ENCODE data around the gene LPXN.
"Not testable (repeated sequence)": the region's sequence is repeated elsewhere in the genome, so short reads cannot be mapped to it uniquely, and the experiment has no call there.

Gene LPXN

DNA sequence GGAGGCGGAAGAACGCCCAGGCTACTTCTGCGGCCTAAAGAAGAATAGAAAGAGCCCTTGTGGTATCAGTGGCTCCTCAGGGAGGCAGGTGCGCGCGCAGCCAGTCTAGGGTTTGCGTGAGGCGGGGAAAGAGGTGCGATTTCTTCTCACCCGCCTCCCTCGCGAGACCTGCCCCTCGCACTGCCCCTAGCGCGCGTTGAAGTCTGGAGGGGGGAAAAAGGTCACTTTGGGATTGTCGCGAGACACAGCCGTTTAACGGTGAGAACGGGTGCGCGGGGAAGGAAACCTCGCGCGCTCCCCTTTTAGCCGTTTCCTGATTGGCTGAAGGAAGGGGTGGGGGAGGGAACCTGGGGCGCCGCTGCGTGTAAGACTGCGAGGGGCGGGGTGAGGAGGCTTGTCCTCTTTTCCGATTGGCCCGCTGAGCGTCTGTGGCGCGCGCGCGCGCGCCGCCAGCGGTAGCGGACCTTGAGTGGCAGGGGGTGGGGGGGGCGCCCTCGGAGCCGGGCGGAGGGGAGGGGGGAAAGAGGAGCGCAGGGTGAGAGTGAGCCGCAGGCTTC, 3.1 kb upstream of the LPXN start, which contains the start of gene ZFP91:
Gene ZFP91, plus strand, starts transcription at position 429 of the 557 bp plus-strand sequence. CDS start 219 bp downstream, outside the sequence.
- peak; percentile 97 for DNase-seq

DNA sequence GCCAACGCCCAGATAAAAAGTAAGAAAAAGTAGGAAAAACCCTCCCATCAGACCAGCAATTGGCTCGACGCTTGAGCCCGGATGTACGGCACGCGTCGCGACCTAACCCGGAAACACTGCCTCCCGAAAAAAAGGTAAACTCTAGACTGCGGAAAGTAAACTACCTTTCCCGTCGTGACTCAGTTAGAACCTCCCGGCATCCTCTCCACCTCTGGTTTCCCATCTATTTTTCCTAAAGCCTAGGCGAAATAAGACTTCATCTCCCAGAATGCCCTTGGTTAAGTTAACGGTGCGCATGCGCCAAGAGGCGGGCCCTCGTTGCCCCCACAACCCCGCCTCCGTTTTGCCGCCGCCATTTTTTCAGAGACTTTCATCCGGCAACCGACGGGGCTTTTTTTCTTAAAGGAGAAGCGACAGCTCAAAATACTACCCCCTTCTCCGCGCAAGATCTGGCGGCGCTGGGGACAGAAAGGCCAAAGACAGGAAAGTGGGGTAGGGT, 2.5 kb upstream of the LPXN start:
- DNase-seq, result peak; percentile 90

DNA sequence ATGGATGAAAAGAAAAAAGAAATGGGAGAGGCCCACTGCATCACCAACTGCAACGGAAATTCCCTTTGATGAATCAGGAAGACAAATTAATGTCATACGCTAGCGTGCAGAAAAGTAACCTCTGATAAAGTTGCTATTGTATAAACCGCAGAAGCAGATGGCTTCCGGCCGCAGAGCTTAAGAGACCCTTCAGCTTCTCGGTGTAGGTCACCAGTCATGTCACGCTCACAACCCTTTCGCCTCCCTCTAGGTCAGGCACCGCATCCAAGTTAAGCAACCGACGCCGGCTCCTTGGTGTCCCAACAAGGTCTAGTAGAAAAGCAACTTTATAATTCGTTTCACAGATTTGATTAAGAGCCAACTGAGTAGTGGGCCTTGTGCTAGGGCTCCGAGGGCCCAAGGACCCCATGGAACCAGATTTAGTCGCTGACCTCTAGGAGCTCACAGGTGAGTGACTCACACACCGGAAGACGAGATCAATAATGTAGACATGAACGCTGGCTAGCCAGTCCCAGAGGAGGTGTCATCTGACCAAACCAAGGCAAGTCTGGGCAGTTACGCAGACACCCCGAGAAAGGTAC, 2.0 kb upstream of the LPXN start:
- peak; percentile 65 for DNase-seq

DNA sequence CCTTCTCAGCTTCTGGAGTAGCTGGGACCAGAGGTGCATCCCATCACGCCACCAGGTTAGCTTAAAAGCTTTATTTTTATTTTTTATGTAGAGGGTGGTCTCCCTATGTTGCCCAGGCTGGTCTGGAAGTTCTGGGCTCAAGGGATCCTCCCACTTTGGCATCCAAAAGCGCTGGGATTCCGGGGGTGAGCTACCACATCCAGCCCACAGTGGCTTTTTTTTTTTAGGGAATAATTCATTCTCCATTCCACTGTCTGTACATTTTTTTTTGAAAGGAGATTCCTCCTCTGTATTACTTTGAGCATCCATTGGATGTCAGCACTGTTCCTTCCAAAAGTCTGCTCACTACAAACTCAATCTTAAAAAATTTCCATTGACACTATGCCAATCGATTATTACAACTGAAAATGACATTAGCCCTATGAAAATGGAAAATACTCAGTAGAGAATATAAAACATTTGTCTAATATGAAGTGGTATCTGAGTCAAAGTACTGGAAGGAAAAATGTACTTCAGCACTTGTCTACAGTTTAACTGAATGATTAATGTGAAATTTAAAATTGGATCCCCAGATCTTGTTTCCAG, 1.3 kb upstream of the LPXN start:
- no peak for DNase-seq

DNA sequence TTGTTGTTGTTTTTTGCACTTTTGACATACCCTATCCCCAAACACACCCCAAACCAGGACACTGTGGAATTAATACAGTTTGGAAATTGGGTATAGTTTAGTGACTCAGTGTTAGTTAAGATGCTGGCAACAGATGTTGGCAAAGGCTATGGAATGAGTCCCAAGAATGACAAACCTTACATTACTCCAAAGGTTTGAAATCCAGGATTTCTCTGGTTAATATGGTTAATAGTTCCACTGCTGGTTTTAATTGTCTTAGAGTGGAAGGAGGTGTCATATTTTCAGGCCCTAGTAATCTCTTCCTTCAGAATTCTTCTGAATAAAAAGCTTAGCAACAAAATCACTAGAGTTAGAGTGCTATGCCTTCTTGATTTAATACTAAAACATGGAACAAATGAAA, 775 bp downstream of the LPXN start:
- no peak for DNase-seq

DNA sequence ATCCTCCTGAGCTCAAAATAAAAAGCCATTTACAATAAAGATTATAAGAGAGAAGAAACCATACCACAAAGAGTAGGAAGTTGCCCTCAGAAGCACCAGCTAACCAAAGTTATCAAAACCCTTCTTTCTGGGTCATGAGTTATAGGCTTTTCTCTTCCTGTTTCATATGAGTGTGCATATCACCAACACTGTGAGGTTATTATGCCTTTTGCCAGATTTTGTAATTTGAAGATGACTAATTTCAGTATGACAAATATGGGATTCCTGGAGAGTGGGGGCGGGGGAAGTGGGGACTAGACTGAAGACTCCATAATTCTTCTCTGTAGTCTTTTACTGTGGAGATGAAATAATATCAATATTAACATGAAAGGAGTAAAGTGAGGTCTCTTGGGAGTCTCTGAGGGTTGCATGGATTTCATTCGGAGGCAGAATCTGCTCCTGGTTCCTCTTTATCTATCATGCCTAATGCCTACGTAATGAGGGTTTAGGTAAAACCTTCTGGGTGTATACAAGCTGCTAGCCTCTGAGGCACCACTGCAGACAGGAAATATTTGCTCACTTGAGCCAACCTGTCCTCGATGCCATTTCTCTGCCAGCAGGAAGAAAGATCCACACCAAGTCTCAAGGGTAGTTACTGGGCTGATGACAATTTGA, 2.1 kb downstream of the LPXN start:
- DNase-seq, result peak; percentile 63

DNA sequence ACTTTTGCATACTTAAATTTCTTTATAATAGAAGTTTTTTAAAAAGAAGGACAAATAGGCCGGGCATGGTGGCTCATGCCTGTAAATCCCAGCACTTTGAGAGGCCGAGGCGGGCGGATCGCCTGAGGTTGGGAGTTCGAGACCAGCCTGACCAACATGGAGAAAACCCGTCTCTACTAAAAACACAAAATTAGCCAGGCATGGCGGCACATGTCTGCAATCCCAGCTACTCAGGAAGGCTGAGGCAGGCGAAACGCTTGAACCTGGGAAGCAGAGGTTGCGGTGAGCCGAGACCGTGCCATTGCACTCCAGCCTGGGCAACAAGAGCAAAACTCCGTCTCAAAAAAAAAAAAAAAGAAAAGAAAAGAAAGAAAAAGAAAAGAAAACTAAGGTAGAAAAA, 2.8 kb downstream of the LPXN start:
- not testable (repeated sequence) for DNase-seq

DNA sequence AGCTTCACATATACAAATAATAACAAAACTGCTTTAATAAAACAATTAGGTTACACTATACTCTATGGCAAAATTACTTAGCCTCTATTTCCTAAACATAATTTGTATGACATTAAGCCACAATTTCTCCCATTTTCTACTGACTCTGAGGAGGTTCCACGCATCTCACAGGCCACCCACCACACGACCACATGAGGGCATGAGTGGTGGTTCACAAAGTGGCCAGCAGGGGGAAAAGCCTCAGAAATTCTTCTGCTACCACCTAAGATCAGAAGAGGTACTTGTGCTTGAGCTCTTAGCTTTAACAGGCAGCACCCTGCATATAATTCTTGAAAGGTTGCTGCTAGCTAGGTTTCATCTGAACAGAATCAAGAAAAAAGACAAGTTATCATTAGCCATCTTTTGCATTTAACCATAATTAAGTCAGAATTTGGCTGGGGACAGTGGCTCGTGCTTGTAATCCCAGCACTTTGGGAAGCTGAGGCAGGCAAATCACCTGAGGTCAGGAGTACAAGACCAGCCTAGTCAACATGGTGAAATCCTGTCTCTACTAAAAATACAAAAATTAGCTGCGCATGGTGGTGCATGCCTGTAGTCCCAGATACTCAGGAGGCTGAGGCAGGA, 7.7 kb downstream of the LPXN start:
- DNase-seq, result peak; percentile 71

DNA sequence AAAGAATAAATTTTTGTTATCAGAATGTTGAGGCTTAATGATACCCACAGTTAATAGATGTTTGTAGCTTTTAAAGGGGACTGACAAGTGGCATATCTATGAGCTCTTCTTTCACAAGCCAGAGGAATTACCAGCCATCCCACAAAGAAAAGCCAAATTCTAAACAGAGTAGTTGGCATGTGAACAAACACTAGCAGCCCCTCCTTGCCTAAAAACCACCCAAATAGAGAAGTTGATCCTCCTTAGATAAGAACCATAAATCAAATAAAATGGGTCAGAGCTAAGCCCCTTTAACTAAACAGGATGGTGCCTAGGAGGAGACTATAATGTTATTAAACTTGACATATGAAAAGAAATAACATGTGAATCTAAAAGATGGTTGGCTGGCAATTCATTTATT, 11.4 kb downstream of the LPXN start:
- no peak for DNase-seq

DNA sequence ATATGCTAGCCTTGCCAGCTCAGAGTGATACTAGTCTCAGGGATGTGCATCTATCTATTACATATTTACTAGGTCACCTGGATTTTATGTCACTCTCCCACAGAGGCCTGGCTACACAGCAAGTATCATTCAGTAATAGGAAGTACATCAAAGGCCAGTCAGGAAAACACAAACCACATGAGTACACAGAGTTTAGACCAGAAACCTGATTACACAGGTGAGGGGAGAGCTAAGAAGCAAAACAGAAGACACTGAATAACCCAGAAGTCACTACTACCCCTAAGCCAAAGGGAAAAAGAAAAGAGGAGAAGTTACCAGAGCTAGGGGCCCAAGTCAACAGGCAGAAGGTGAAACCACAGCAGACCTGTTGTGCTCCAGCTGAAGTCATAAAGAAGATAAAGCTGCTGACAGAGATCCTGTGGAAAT, 13.3 kb downstream of the LPXN start:
- DNase-seq, result no peak

DNA sequence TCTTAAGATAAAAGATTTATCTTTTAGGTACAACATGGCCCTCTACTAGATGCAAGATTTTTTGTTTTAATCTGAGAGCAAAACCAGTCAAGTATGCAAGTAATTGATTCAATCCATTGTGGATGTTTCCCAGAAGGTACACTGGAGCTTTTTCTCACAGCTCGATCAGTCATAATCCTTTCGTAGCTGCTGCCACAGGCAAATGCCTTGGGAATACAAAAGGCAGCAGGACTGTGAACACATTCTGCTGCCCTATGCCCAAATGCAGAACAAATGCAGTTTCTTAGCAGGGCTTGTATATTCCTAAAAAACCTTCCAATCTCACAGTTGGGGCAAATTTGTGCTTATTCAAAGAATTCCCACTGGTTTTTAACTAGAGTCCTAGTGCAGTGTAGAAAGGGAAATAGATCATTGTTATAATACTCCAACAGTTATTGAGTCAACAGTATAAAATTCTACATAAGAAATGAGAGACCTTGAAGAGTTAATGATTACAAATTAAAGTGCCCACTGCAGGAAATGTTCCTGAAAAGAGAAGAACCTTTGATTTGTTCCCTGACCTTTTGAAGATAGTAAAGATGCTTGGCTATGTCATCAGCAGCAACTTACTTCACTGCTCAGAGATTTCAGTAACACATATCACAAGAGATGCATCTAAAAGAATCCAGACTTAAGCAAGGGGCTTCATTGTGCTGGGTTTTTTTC, 14.1 kb downstream of the LPXN start:
- no peak for DNase-seq

DNA sequence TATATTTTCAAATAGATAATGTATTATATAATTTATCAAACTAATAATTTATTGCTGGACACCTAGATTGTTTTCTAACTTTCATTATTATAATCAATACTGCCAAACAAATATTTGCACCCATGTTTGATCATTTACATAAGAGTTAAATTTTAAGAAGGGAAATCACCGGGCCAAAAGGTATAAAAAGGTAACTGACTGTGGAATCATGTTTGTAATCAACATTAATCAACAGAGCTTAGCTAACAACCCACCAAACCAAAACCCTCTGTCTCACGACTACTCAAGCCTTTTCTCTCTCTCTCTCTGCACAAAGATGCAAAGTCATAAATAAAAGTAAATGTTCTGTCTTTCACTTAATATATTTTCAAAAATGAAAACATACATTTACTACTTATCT, 14.8 kb downstream of the LPXN start:
- no peak for DNase-seq

DNA sequence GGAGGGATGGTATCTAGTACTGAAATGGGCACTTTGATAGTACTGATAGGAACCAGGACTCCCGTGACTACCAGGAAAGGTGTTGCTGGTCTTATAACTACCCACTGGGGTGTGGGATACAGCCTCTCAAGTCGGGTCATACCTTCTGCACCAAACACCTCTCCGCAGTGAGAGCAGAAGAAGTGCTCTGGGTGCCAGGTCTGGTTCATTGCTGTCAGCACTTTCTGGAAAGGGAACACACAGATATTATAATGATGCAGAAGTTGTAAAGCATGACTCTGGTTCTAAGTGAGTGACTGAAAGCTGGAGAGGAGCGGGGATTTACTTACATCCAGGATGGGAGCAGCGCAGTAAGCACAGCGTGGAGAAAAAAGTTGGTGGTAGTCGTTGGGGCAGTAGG, 26.0 kb downstream of the LPXN start:
- no peak for DNase-seq

DNA sequence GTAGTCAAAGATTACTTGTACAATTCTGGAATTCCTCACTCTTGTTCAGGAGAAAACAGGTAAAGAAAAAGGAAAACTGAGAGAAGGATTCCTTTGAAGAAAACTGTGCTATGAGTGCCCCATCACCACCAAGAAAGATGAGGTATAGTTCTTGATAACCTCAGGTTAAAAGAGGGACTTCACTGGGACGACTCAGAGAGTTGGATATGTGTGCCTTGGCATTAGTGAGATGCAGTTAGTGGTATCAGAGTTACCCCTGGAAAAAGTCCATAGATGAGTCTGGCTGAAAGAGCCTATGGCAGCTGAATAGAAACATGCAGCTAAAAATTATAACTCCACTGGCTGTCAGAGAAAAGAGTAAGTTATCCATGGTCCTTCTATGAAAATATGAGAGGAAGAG, 28.8 kb downstream of the LPXN start:
- DNase-seq, result no peak

DNA sequence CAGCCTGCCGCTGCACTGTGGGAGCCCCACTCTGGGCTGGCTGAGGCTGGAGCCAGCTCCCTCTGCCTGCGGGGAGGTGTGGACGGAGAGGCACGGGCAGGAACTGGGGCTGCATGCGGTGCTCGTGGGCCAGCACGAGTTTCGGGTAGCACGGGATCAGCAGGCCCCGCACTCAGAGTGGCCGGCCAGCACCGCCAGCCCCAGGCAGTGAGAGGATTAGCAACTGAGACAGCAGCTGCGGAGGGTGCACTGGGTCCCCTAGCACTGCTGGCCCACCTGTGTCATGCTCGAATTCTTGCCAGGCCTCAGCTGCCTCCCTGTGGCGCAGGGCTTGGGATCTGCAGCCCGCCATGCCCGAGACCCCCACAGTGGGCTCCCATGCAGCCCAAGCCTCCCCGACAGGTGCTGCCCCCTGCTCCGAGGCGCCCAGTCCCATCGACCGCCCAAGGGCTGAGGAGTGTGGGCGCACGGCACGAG, 43.8 kb downstream of the LPXN start:
- DNase-seq, result no peak

DNA sequence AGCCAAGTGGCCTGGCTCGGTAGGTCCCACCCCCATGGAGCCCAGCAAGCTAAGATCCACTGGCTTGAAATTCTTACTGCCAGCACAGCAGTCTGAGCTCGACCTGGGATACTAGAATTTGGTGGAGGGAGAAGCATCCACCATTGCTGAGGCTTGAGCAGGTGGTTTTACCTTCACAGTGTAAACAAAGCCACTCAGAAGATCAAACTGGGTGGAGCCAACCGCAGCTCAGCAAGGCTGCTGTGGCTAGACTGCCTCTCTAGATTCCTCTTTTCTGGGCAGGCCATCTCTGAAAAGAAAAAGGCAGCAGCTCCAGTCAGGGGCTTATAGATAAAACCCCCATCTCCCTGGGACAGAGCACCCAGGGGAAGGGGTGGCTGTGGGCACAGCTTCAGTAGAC, 45.4 kb downstream of the LPXN start:
- DNase-seq, result no peak

DNA sequence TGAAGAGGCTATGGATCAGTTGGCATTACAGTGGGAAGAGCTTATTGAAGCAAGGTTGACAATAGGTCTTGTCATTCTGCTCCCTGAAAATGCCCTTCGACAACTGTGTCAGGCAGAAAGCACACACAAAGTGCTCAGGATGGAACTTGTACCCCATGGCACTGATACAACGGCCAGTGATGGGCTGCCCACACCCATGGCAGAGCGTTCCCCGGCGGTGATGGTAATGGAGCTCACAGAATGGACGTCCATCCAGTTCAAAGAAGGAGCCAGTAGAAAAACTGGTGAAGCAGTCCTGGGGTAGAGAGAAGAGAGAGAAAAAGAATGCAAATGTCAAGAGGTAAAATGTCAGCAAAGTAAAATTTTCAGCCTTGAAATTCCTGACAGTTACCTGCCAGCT, 48.2 kb downstream of the LPXN start:
- DNase-seq, result no peak

DNA sequence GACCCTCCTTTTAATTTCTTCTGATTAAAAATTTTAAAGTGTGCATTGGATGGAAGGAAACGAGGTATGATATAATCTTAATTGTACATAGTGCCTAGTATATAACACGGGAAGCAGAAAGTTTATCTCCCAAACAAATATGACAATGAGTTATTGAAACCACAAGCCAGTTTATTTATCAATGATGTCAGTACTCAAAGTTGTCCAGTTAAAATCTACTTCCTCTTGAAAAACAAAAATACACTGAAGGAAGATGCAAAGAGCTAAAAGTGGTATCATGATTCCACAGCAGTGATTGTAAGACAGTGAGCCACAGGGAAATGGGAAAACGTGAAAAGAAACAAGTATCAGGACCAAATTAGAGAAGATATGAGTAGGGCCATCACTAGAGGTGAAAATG, 48.9 kb downstream of the LPXN start:
- no peak for DNase-seq

DNA sequence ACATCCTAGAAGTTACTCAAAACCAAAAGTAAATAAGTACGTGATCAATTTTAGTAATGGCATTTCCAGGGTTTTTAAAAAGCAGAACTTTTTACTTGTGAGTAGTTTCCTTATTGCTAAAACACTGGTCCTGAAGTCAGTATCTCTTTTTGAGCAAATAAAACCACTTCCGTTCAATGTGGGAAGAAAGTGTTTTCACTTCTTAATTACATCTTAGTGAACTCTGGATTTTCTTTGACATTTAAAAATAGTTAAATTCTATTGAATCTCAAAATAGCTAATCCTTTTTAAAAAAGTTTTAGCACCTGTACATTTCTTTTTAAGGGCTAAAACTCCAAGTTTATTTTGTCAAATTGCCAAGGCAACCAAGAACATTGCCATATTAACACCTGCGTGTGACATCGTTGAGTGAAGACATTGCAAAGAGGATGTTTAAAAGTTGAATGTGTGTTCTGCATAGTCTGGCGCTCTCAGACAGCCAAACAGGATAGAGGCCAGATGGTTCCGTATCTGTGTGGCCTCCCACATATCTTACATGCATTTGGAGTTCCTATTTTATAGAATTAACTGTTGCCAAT, 50.5 kb downstream of the LPXN start:
- DNase-seq, result no peak

DNA sequence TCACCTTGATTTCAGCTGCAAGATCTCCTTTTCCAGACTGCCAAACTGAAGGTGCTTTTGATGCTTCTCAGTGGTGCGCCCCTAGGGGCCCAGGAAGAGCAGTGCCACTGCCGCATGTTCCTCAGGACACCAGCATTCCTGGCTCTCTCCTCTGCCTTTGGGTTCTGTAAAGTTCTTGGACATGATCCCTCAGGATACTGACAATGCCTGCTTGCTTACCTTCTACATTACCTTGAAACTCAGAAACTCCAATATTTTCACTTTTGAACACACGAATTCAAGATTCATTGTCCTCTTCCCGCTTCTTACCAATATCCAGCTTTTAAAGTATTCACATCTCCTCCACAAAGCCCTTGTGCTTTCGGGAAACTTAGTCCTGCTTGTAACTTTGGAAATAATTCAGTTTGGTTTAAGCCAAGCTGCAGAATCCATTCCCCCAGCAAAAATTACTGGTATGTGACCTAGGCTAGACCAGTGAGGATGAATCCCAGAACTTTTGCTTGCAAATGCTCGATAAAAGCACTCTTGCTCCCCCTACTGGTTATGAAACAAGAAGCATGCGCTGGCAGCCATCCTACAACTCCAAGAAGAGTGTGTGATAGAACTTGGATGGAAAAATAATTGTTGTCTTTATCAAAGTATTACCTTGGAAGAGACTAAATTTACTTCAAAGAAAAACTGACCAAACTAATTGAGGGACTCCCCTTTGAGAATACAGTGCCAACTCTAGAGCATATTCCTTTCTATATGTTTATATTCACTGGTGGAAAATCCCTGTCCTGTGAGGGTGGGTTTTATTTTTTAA, 51.2 kb downstream of the LPXN start:
- peak; percentile 25 for DNase-seq

DNA sequence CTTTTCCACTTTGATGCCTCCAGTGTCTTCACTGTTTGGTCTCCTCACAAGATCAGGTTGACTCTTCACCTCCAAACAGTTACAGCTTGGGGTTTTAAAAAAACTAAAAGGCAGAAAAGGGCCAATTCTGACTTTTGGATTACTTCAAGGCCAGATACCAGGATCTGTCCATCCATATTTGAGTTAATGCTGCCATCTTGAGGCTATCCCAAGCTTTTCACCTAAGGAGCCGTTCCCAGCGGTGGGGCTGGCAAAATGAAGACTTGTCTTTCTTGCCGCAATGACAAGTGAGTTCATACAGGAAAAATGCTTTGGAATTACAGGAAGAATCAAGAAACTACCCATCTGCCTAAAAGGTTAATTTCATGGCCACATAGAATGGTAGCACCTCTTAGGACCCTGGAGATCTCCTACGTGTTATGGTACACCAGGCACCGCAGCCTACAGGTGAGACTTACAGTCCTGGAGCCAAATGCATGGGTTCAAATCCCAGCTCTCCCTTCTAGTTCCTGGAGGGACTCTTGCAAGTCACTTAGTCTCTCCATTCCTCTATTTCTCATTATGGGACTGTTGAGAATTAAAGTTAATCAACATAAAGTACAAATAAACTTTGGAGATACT, 61.8 kb downstream of the LPXN start:
- no peak for DNase-seq

All from stimulated activated CD4-positive, alpha-beta T cell treated with anti-CD3 and anti-CD28 coated beads, Interleukin-12 subunit alpha, Interleukin-12 subunit beta, amount 100 ng/mL, for 4 hours (primary cell).